MM.1S (cell line): Measurements from ENCODE around the gene SGMS1.

ENCODE experiments used
- DNase-seq: peaks from one replicate; pipeline ENCODE4 v3.0.0-alpha.2; 2015
- H2AFZ ChIP-seq: fragments of 300-600 bp; sonication (generic); 2 replicates; pipeline ENCODE4 v1.6.0; 2016; ENCODE audit warnings: antibody characterized with exemption, low read length
- H3F3A ChIP-seq: fragments of 300-600 bp; sonication (generic); 2 replicates; pipeline ENCODE4 v1.6.1; 2016; ENCODE audit warnings: mild to moderate bottlenecking, antibody characterized with exemption, low read length, moderate library complexity, mixed read lengths; ENCODE audit not compliant: insufficient read depth
- H3K27ac ChIP-seq: fragments of 300-600 bp; sonication (generic); 2 replicates; pipeline ENCODE4 v1.5.1; 2016; ENCODE audit warnings: mild to moderate bottlenecking, low read length
- H3K27me3 ChIP-seq: fragments of 300-600 bp; sonication (generic); replicated peaks from 2 replicates; pipeline ENCODE4 v1.6.0; 2016; ENCODE audit warnings: low read length; ENCODE audit not compliant: insufficient read depth
- H3K36me3 ChIP-seq: fragments of 300-600 bp; sonication (generic); replicated peaks from 2 replicates; pipeline ENCODE4 v1.6.1; 2016; ENCODE audit warnings: mild to moderate bottlenecking, low read length, mixed read lengths; ENCODE audit not compliant: insufficient read depth
- H3K4me1 ChIP-seq: fragments of 300-600 bp; sonication (generic); 2 replicates; pipeline ENCODE4 v1.6.1; 2016; ENCODE audit warnings: low read length, mixed read lengths
- H3K4me2 ChIP-seq: fragments of 300-600 bp; sonication (generic); 2 replicates; pipeline ENCODE4 v1.6.0; 2016; ENCODE audit warnings: low read depth, low read length
- H3K4me3 ChIP-seq: fragments of 300-600 bp; sonication (generic); 2 replicates; pipeline ENCODE4 v1.5.1; 2016; ENCODE audit warnings: low read length, mixed read lengths
- H3K79me2 ChIP-seq: fragments of 300-600 bp; sonication (generic); 2 replicates; pipeline ENCODE4 v1.6.1; 2016; ENCODE audit warnings: mixed run types, low read length, mixed read lengths
- H3K9ac ChIP-seq: fragments of 300-600 bp; sonication (generic); 2 replicates; pipeline ENCODE4 v1.6.1; 2016; ENCODE audit warnings: low read length, mixed read lengths
- H3K9me2 ChIP-seq: fragments of 300-600 bp; sonication (generic); replicated peaks from 2 replicates; pipeline ENCODE4 v1.6.1; 2016; ENCODE audit warnings: mild to moderate bottlenecking, low read length, mixed read lengths; ENCODE audit not compliant: insufficient read depth
- H3K9me3 ChIP-seq: fragments of 300-600 bp; sonication (generic); replicated peaks from 2 replicates; pipeline ENCODE4 v1.6.1; 2016; ENCODE audit warnings: mild to moderate bottlenecking, low read length, mixed read lengths; ENCODE audit not compliant: insufficient read depth
- H4K20me1 ChIP-seq: fragments of 300-600 bp; sonication (generic); 2 replicates; pipeline ENCODE4 v1.6.1; 2016; ENCODE audit warnings: mild to moderate bottlenecking, low read length, moderate library complexity, mixed read lengths; ENCODE audit not compliant: insufficient read depth
- CTCF ChIP-seq: fragments of 300-600 bp; sonication (generic); IDR thresholded peaks from 2 replicates; pipeline ENCODE4 v1.5.1; 2016; ENCODE audit warnings: antibody characterized with exemption, low read length, mixed read lengths
- EZH2 ChIP-seq: fragments of 300-600 bp; sonication (generic); optimal IDR thresholded peaks from 2 replicates; pipeline ENCODE3; 2017; ENCODE audit warnings: low read depth, mild to moderate bottlenecking, antibody characterized with exemption, low read length, mixed read lengths
- EZH2phosphoT487 ChIP-seq: fragments of 300-600 bp; sonication (generic); IDR thresholded peaks from 2 replicates; pipeline ENCODE4 v1.6.1; 2018; ENCODE audit warnings: antibody characterized with exemption, low read length

The SGMS1 gene

DNA sequence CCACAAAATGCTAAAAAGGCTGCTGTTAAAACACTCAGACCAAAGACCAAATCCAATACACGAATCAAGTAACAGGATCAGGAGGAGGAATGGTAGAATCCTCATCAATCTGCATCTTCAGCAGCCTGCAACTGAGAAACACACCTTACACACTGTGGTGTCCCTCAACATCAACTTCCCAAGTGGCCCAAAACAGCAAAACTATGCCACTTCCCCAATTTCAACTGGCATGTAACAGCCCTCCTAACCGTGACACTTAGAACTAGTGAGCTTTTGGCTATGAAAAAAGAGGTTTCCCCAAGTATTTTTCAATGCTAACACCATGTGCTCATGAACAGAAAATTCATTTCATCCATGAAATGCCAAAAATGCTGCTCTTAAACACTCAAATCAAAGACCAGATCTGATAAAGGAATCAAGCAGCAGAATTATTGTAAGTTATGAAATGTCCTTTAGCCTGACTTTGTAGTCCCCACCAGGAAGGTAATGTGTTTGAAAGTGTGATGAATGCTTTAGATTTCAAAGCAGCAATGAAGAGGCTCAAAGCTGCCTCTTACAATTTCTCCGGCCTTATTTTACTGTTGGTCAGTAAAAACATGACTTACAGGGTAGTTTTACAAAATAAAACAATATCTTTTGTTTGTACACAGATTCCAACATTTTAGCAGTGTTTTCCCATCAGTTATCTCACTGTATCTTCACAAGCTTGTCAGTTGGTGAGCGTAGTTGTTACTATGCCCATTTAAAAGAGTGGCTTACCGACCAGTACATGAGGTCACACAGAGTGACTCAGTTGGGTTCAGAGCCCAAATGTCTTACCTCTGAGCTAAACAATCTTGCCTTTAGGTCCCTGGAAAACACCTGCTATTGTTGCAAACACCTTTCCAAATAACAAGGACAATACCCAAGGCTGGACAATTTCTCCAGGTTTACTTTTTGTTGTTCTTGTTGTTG, 306.8 kb downstream of the SGMS1 start:
- Histone ChIP-seq H3K9me3 (no peaks in the 10 kb centered on the region), H3K9ac (no peak overlapping the region), H3K4me1 (peaks cover 11% of the 10 kb centered on the region), H3K27me3 (no peaks in the 10 kb centered on the region), H3K4me3 (no peak overlapping the region), H3K27ac (no peak overlapping the region), H3K79me2 (no peaks in the 10 kb centered on the region), H3K9me2 (no peaks in the 10 kb centered on the region), H4K20me1 (no peaks in the 10 kb centered on the region), H3K4me2 (no peak overlapping the region), H3F3A (no peaks in the 10 kb centered on the region), H3K36me3 (no peaks in the 10 kb centered on the region), H2AFZ (no peak overlapping the region)
- no peak for DNase-seq
- TF ChIP-seq EZH2, result no peak
- no peak for TF ChIP-seq CTCF
- TF ChIP-seq EZH2phosphoT487, result no peak

GRCh38 chr10:50316174-50316573, 307.6 kb downstream of the SGMS1 start:
- TF ChIP-seq CTCF, result no peak
- no peak for TF ChIP-seq EZH2
- TF ChIP-seq EZH2phosphoT487, result no peak
- peaks cover 11% of the 10 kb centered on the region for H3K4me1 ChIP-seq
- no peaks in the 10 kb centered on the region for H3K9me2 ChIP-seq
- no peaks in the 10 kb centered on the region for H4K20me1 ChIP-seq
- no peak overlapping the region for H3K4me2 ChIP-seq
- H3F3A ChIP-seq, result no peaks in the 10 kb centered on the region
- H3K27ac ChIP-seq, result no peak overlapping the region
- no peak overlapping the region for H3K9ac ChIP-seq
- H2AFZ ChIP-seq, result no peak overlapping the region
- H3K27me3 ChIP-seq, result no peaks in the 10 kb centered on the region
- H3K9me3 ChIP-seq, result no peaks in the 10 kb centered on the region
- DNase-seq, result no peak
- no peak overlapping the region for H3K4me3 ChIP-seq
- no peaks in the 10 kb centered on the region for H3K79me2 ChIP-seq
- no peaks in the 10 kb centered on the region for H3K36me3 ChIP-seq

DNA sequence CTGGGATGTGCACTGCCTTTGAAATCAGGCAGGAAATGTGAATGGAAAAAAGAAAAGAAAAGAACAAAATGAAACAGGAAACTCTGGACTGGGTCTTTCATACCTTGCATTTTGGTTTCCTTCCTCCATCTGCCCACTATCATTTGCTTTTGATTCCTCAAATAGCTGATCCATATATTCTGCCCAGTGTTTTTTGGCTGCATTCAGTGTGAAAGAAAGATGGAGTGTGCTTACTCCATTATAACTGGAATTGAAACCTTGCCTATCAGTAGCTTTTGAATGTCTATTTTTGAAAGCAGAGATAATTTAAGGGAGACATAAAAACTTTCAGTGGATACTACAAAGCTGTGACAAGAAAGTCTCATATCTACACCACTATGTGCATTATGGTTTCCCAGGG, 308.3 kb downstream of the SGMS1 start:
- no peaks in the 10 kb centered on the region for H3F3A ChIP-seq
- no peaks in the 10 kb centered on the region for H3K9me2 ChIP-seq
- no peak overlapping the region for H3K9ac ChIP-seq
- no peaks in the 10 kb centered on the region for H3K9me3 ChIP-seq
- H3K4me2 ChIP-seq, result no peak overlapping the region
- no peaks in the 10 kb centered on the region for H3K36me3 ChIP-seq
- H2AFZ ChIP-seq, result no peak overlapping the region
- no peak overlapping the region for H3K4me3 ChIP-seq
- no peak for DNase-seq
- H4K20me1 ChIP-seq, result no peaks in the 10 kb centered on the region
- H3K79me2 ChIP-seq, result no peaks in the 10 kb centered on the region
- TF ChIP-seq CTCF, result no peak
- no peak for TF ChIP-seq EZH2phosphoT487
- TF ChIP-seq EZH2, result no peak
- H3K27me3 ChIP-seq, result no peaks in the 10 kb centered on the region
- no peak overlapping the region for H3K27ac ChIP-seq
- H3K4me1 ChIP-seq, result peaks cover 11% of the 10 kb centered on the region
